ENCODE results near the gene MYH15.

Gene MYH15

DNA sequence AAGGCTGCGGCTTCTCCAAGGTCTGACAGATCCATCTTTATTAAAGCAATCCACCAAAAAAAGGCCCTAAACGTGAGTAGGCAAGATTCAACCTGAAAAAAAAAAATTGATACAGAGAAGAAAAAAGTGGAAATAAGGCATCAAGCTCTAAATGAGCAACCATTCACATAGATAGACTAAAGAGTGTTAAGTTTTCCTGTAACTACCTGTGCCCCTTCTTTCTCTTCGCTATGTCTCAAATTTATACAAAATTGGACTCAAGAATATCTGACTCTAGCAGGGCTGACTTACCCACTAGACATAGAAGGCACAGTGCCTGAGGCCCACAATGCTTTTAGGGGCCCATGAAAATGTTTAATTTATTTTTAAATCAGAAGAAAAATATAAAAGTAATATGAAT lies at the start of gene MYH15:
TSS of gene MYH15 (minus strand) at position 101 of the 400 bp plus-strand sequence. CDS start at position 35, 66 bp downstream.
- DNase-seq: no peak

GRCh38 chr3:108555966-108556581 lies 45.7 kb upstream of the MYH15 start:
- no peak for DNase-seq

- DNase-seq: no peak
Measured at GRCh38 chr3:108554913-108555571, 44.6 kb upstream of the MYH15 start.

DNA sequence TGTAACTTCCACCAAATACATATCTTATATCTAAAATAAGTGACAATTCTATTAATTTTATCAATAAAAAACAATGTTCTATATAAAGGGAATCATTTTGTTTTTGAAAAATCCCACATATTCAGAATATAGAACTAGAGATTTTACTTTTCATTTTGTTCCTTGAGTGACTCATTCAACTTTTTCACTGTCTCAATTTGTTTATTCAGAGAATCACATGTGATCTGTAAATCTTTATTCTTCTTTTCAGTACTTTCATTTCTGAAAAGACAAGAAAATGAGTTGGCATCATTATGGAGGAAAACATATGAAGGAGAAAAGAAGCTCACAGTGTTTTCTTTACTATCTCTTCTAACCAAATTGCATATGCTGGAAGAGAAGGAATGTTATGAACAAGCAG lies 43.8 kb upstream of the MYH15 start:
- no peak for DNase-seq

DNA sequence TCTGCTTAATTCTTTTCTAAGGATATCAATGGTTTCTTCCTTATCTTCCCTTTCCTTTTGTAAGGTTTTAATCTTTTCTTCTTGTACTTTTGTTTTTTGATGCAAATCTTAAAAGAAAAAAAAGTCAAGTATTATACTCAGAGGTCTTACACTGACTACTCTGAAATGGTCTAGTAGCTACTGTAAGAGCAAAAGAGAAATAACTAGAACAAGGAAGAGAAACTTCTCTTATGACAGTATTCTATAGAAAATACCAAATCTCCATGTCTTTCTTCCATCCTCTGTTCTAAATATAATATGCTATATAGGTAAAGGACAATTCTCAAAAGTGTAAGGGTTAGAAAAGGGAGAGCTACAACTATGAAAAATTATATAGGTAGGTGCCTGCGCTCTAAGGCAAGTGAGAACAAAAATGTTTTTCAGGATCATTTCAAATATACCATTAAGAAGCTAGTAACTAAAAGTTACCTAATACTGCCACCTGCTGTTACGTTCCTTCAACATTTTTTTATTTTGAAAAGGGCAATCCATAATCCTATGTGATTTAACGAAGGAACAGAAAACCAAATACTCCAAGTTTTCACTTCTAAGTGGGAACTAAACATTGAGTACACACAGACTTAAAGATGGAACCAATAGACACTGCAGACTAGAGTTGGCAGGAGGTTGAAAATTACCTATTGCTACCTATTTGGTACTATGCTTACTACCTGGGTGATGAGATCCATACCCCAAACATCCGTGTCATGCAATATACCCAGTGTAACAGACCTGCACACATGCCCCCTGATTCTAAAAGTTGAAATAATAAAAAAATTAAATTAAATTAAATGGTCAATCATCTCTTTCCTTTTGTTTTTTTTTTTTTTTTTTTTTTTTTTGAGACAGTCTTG lies 42.1 kb upstream of the MYH15 start:
- no peak for DNase-seq

- DNase-seq: no peak
Measured at GRCh38 chr3:108548886-108549285, 38.5 kb upstream of the MYH15 start.

DNA sequence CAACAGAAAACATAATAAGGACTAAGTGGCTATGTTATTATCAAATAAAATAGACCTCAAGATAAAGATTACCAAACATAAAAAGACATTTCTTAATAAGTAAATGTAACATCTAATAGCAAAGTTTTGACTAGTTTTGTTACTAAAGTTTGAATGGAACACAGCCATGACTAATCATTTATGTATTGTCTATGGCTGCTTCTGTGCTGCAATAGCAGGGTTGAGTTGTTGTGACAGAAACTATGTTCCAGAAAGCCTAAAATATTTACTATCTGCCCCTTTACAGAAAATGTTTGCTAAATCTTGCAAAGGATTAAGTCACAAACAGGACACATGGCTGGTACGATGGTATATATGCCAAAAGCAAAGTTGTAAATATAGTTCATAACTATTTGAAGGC lies 37.9 kb upstream of the MYH15 start:
- DNase-seq: no peak

GRCh38 chr3:108546692-108547091 lies 36.3 kb upstream of the MYH15 start:
- DNase-seq: no peak

GRCh38 chr3:108546247-108546646 lies 35.9 kb upstream of the MYH15 start:
- no peak for DNase-seq

- DNase-seq: no peak
Measured at GRCh38 chr3:108538083-108538482, 27.7 kb upstream of the MYH15 start.

GRCh38 chr3:108528459-108529252 lies 18.3 kb upstream of the MYH15 start:
- DNase-seq: no peak

DNA sequence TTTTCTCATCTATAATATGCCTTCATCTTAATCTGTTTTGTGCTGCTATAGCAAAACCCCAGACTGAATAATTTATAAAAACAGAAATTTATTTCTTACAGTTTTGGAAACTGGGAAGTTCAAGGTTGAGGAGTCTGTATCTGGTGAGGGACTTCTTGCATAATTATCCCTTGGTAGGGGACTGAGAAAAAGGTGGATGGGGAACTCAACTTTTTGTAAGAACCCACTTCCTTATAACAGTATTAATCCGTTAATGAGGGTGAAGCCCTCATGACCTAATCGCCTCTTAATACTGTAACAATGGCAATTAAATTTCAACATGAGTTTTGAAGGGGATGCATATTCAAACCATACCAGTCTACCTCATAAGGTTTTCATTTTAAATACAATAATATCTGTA lies 17.4 kb upstream of the MYH15 start:
- DNase-seq: no peak

GRCh38 chr3:108527109-108527508 lies 16.7 kb upstream of the MYH15 start:
- no peak for DNase-seq

DNA sequence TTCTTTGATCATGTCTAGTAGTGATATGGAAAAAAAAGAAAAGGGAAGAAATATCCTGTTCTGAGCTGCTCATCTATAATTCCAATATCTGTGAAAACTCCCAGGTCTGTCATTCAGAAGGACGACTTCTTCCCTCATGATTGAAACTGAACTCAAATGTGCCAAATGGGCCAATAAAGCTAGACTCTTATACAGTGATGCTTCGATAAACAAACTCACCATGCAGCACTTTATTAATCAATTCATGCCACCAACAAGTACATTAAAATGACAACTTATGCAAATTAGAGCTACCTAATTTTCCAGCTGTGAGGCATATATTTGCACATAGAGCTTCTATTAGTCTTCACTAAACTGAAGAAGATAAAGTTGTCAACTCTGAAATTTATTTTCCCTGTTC lies 15.6 kb upstream of the MYH15 start:
- DNase-seq: no peak

- DNase-seq: no peak
Measured at GRCh38 chr3:108525256-108525655, 14.9 kb upstream of the MYH15 start.

GRCh38 chr3:108524537-108524936 lies 14.1 kb upstream of the MYH15 start:
- DNase-seq: no peak

DNA sequence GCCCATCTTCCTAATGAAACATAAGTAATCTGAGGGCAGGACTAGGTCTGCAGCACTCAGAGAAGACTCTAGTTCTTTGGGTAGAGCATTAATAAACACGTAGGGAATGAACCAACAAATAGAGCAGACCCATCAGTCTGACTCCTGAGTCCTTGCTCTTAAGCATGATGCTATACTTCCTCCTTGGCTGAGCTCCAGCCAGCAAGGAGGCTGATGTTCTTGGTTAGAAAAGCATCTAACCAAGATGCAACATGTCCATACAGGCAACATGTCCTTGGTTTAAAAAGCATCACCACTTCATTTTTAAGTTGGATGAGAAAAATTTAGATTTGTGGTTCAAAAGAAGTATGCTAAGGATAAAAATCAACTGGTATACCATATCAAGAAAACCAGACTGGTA lies 8.5 kb upstream of the MYH15 start:
- DNase-seq: no peak

- no peak for DNase-seq
Measured at GRCh38 chr3:108516881-108517280, 6.5 kb upstream of the MYH15 start.

DNA sequence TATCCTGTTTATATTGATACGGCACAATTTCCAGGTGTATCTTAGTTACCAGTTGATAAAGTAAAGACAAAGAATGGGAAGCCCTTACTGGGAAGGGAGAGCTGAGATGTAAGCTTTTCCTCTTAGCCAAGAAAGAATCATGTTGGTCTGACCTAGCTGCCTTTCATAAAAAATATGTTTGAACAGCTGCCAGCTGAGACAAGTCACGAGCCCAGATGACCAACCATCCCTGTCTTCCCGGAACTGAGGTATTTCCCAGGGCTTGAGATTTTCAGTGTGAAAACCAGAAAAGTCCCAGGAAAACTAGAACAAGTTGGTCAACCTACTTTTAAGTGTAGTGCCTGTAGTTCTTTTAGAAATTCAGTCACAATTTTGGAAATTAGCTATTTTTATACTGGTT lies 3.6 kb upstream of the MYH15 start:
- no peak for DNase-seq

- no peak for DNase-seq
Measured at GRCh38 chr3:108512671-108513070, 2.3 kb upstream of the MYH15 start.

DNA sequence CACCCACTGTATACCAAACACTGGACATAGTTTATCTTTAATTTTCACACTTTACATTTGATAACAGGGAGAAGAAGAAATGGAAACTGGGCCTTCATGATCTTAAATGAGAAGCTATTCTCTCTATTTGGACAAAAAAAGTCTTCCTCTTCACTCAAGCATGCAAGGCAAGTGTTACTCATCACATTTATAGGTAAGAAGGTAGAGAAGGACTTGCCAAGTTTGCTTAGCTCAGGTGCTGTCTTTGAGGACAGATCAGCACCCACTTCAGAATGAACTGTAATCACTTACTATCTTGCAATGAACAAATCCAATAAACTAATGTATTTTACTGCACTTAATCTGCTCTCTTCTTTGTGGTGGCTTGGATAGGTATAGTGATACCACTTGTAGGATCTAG lies 1.1 kb upstream of the MYH15 start:
- no peak for DNase-seq

- no peak for DNase-seq
Measured at GRCh38 chr3:108511055-108511454, 659 bp upstream of the MYH15 start.

- no peak for DNase-seq
Measured at GRCh38 chr3:108509871-108510270, 525 bp downstream of the MYH15 start.
